GM12878 (cell line): Measurements from ENCODE around the gene PDE7B.

Experiments
- NFIC ChIP-seq: IDR thresholded peaks from 2 replicates; pipeline ENCODE4 v1.6.1; 2012; ENCODE audit warnings: low read depth, mild to moderate bottlenecking, inconsistent platforms, low read length, moderate library complexity
- POLR2A ChIP-seq: IDR thresholded peaks from 2 replicates; pipeline ENCODE4 v1.6.1; 2011; ENCODE audit warnings: low read depth, mild to moderate bottlenecking, low read length
- POLR2AphosphoS5 ChIP-seq: IDR thresholded peaks from 2 replicates; pipeline ENCODE4 v1.6.1; 2011; ENCODE audit warnings: mild to moderate bottlenecking, low read length, inconsistent platforms
- POU2F2 ChIP-seq: IDR thresholded peaks from 3 replicates; pipeline ENCODE4 v1.6.1; 2011; ENCODE audit warnings: low read depth, mild to moderate bottlenecking, low read length, borderline replicate concordance
- RAD21 ChIP-seq: IDR thresholded peaks from 2 replicates; pipeline ENCODE4 v1.6.1; 2011; ENCODE audit warnings: mild to moderate bottlenecking, low read depth, low read length, moderate library complexity; ENCODE audit not compliant: insufficient read depth
- SUZ12 ChIP-seq: fragments of 200-600 bp; sonication (generic); IDR thresholded peaks from one replicate; pipeline ENCODE4 v1.6.1; 2018; ENCODE audit warnings: antibody characterized with exemption, mild to moderate bottlenecking; ENCODE audit not compliant: unreplicated experiment
- TCF12 ChIP-seq: IDR thresholded peaks from 2 replicates; pipeline ENCODE4 v1.6.1; 2011; ENCODE audit warnings: low read depth, mild to moderate bottlenecking, low read length
- TF ChIP-seq, protein P1 (sequence below), 3 experiments: IDR thresholded peaks in 2 of 3; conservative IDR thresholded peaks in 1 of 3; 2 replicates each; pipeline ENCODE4 v1.5.1; 2011; ENCODE audit warnings: low read depth in 3 of 3, low read length in 3 of 3, mild to moderate bottlenecking in 3 of 3, control low read depth in 2 of 3, moderate library complexity in 2 of 3, inconsistent platforms in 1 of 3, mixed read lengths in 1 of 3; ENCODE audit not compliant: control insufficient read depth in 2 of 3, insufficient read depth in 1 of 3; ENCODE audit errors: extremely low read depth in 1 of 3
- TF ChIP-seq, protein P2 (sequence below): IDR thresholded peaks from 2 replicates; pipeline ENCODE4 v1.6.1; 2012; ENCODE audit warnings: low read depth, low read length, improper control_type of control experiment

DNA sequence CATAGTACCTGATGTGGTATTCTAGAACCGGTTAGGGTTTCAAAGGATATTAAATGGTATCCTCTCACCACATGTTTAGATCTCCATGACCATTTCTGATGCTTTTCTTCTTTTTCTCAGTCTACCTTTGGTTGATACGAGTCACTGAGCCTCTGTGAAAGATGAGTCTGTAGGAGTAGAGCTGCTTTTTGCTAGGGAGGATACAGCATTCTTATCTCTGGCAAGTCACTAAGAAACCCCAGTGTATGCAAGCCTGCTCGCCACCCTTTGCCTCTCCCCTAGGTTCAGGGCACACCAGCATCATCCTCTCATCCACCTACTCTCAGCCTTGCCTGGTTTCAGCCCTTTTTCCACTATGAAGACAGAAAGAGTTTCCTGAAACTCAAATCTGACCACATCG is 308.7 kb downstream of the PDE7B start:
- TF ChIP-seq POU2F2 (no peak), POLR2AphosphoS5 (no peak), NFIC (no peak), SUZ12 (no peak), POLR2A (no peak), TCF12 (no peak), RAD21 (no peak)
- TF ChIP-seq, protein P1, sequence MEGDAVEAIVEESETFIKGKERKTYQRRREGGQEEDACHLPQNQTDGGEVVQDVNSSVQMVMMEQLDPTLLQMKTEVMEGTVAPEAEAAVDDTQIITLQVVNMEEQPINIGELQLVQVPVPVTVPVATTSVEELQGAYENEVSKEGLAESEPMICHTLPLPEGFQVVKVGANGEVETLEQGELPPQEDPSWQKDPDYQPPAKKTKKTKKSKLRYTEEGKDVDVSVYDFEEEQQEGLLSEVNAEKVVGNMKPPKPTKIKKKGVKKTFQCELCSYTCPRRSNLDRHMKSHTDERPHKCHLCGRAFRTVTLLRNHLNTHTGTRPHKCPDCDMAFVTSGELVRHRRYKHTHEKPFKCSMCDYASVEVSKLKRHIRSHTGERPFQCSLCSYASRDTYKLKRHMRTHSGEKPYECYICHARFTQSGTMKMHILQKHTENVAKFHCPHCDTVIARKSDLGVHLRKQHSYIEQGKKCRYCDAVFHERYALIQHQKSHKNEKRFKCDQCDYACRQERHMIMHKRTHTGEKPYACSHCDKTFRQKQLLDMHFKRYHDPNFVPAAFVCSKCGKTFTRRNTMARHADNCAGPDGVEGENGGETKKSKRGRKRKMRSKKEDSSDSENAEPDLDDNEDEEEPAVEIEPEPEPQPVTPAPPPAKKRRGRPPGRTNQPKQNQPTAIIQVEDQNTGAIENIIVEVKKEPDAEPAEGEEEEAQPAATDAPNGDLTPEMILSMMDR (IDR thresholded peaks at IDR 0.05 in 2 of 3, conservative IDR thresholded peaks at IDR 0.05 in 1 of 3; ENCODE audit: control insufficient read depth in 2 of 3, extremely low read depth in 1 of 3, insufficient read depth in 1 of 3, low read depth in 3 of 3, low read length in 3 of 3): no peak
- TF ChIP-seq, protein P2, sequence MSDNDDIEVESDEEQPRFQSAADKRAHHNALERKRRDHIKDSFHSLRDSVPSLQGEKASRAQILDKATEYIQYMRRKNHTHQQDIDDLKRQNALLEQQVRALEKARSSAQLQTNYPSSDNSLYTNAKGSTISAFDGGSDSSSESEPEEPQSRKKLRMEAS: no peak
